Kidney epithelial cell (primary cell): ENCODE results near the gene DNAAF8. TPM values are rescaled to one million over a fixed set of nuclear protein-coding genes. Genes with fewer than 3 reads are reported as not detected.

Experiments
- DNase-seq: peaks from one replicate; pipeline ENCODE4 v3.0.0-alpha.2; 2010; ENCODE audit warnings: low read depth
- H3K27me3 ChIP-seq: 2 replicates; pipeline ENCODE4 v1.6.0; 2011; ENCODE audit warnings: low read length; ENCODE audit not compliant: control insufficient read depth, insufficient read depth
- H3K36me3 ChIP-seq: 2 replicates; pipeline ENCODE4 v1.5.1; 2011; ENCODE audit warnings: low read length; ENCODE audit not compliant: control insufficient read depth, insufficient read depth
- H3K4me3 ChIP-seq: 2 replicates; pipeline ENCODE4 v1.5.1; 2011; ENCODE audit warnings: low read depth, mild to moderate bottlenecking, control low read depth, low read length
- CTCF ChIP-seq: IDR thresholded peaks from 2 replicates; pipeline ENCODE4 v1.5.1; 2011; ENCODE audit warnings: mild to moderate bottlenecking, moderate library complexity, low read length, control low read depth, inconsistent platforms; ENCODE audit not compliant: insufficient read depth, poor library complexity, severe bottlenecking
- total RNA-seq: library from RNA; depleted of rRNA; stranded (reverse); fragments of >200 nt; gene quantifications from 2 replicates; pipeline ENCODE4 v1.2.3, GENCODE V29; 2015

DNAAF8 gene
- total RNA-seq, 1 donor from 2014 or later: 1.8 TPM

- Histone ChIP-seq H3K36me3 (peaks cover 1% of the 10 kb centered on the region), H3K27me3 (no peaks in the 10 kb centered on the region), H3K4me3 (no peak overlapping the region)
- no peak for DNase-seq
- no peak for TF ChIP-seq CTCF
These were observed 61.7 kb downstream of the DNAAF8 start for GRCh38 chr16:4795828-4796572.

DNA sequence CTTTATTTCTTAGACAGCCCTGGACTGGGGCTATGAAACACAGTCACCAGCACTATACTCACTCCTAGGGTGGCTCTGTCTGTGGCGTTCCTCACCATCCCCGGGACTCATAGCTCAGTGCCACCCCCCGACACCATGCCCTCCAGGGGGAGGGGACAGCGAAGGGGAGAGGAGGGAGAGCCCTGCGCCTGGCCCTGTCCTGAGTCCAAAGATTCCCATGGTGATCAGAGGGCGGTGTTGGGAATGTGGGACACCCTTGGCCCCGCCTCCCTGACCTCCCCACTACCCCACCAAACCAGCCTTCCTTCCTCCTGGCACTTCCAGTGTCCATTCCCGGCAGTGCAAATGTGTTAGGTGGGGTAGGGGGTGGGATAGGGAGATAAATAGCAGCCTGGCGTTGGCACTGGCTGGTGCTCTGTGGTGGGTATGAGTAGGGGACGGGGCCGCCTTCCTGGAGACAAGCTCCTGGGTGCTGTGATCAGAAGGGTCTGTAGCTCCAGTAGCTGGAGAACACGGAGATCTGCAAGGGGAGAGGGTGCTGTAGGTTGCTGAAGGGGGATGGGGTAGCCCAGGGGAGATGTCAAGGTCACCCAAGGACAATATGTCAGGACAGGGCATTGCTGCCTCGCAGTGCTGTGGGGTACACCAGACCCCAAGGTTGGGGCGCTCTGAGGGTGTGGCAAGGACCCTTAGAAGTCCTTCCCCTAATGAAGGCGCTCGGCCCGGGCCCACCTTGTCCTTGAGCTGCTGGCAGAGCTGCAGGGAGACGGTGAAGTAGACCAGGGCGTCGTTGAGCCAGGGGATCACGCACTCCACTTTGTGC lies 62.9 kb downstream of the DNAAF8 start:
- TF ChIP-seq CTCF: no peak
- H3K27me3 ChIP-seq: no peaks in the 10 kb centered on the region
- DNase-seq: no peak
- H3K4me3 ChIP-seq: no peak overlapping the region
- peaks cover 1% of the 10 kb centered on the region for H3K36me3 ChIP-seq

- H3K27me3 ChIP-seq: no peaks in the 10 kb centered on the region
- TF ChIP-seq CTCF: no peak
- peaks cover 1% of the 10 kb centered on the region for H3K36me3 ChIP-seq
- no peak for DNase-seq
- H3K4me3 ChIP-seq: no peak overlapping the region
These were observed 63.5 kb downstream of the DNAAF8 start for GRCh38 chr16:4797805-4798252.

- DNase-seq: no peak
- no peak for TF ChIP-seq CTCF
- Histone ChIP-seq H3K27me3 (no peaks in the 10 kb centered on the region), H3K4me3 (no peak overlapping the region), H3K36me3 (peaks cover 1% of the 10 kb centered on the region)
These were observed 64.1 kb downstream of the DNAAF8 start for GRCh38 chr16:4798456-4798855.

Other genes starting within 250 kb of the DNAAF8 start
- gene CDIP1, start 195.8 kb upstream of the DNAAF8 start, total RNA-seq: 14.1 and 16.8 TPM in 2 replicates
- gene C16orf96, start 178.2 kb upstream of the DNAAF8 start, total RNA-seq: not detected in 2 replicates
- gene UBALD1, start 119.6 kb upstream of the DNAAF8 start, total RNA-seq: 8.9 and 15.3 TPM in 2 replicates
- gene MGRN1, start 109.7 kb upstream of the DNAAF8 start, total RNA-seq: 63.6 and 88.7 TPM in 2 replicates
- gene NUDT16L1, start 41.0 kb upstream of the DNAAF8 start, total RNA-seq: 19.1 and 36.1 TPM in 2 replicates
- 22.0 and 28.6 TPM in 2 replicates for gene ANKS3, start 266 bp upstream of the DNAAF8 start, total RNA-seq
- gene ZNF500, start 32.6 kb downstream of the DNAAF8 start, total RNA-seq: 5.8 and 10.5 TPM in 2 replicates
- not detected in 2 replicates for gene SEPTIN12, start 53.8 kb downstream of the DNAAF8 start, total RNA-seq
- 37.0 TPM in 1 of 2 replicates, not detected in the other for gene SMIM22, start 60.8 kb downstream of the DNAAF8 start, total RNA-seq
- 24.3 and 25.9 TPM in 2 replicates for gene ROGDI, start 68.1 kb downstream of the DNAAF8 start, total RNA-seq
- 42.7 and 57.5 TPM in 2 replicates for gene GLYR1, start 112.8 kb downstream of the DNAAF8 start, total RNA-seq
- 33.3 and 40.8 TPM in 2 replicates for gene UBN1, start 112.9 kb downstream of the DNAAF8 start, total RNA-seq
- 25.5 and 26.5 TPM in 2 replicates for gene PPL, start 202.6 kb downstream of the DNAAF8 start, total RNA-seq
- not detected in 2 replicates for gene SEC14L5, start 223.8 kb downstream of the DNAAF8 start, total RNA-seq